ENCODE results near the gene MRPS30. TPM values are rescaled to one million over a fixed set of nuclear protein-coding genes. Genes with fewer than 3 reads are reported as not detected.

The MRPS30 gene
- total and polyA plus RNA-seq, 2 experiments from 2014 or later, result 86.1 to 156 TPM

DNA sequence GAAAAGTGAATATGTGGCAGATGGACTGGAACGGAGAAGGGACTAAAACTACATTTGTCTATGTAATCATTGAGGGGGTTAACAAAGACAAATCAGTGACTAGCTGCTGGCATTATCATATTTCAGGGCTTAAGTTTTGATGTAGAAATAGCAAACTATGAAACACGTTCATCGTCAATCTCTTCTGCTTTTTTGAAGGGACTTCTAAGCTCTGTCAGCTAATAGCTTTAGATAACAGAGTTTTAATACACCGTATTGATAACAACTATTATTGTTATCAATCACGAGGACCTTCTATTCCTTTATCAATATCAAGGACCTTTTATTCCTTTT, 38.9 kb upstream of the MRPS30 start:
- H4K20me1 ChIP-seq (replicated peaks; ENCODE audit: insufficient read depth), result no peaks in the 10 kb centered on the region
- DNase-seq (ENCODE audit: low spot score) (no peak), ATAC-seq (no peak)
- H3K27ac Mint-ChIP-seq, result no peak overlapping the region
- H3K4me1 ChIP-seq (ENCODE audit: insufficient read depth), result no peaks in the 10 kb centered on the region
- no peak overlapping the region for H3K4me2 ChIP-seq
- H3K27me3 ChIP-seq (ENCODE audit: insufficient read depth), result no peaks in the 10 kb centered on the region
- no peaks in the 10 kb centered on the region for H3K36me3 ChIP-seq (ENCODE audit: insufficient read depth)
- no peaks in the 10 kb centered on the region for H3K79me2 ChIP-seq (replicated peaks; ENCODE audit: insufficient read depth)
- H3K9me2 ChIP-seq (ENCODE audit: insufficient read depth), result no peaks in the 10 kb centered on the region
- H3K27ac ChIP-seq (ENCODE audit: low read depth), result no peak overlapping the region
- H3K4me3 ChIP-seq, result no peak overlapping the region
- H3K4me3 Mint-ChIP-seq, result no peak overlapping the region
- no peaks in the 10 kb centered on the region for H3K27me3 Mint-ChIP-seq (ENCODE audit: insufficient read depth, low read depth, poor library complexity)
- no peaks in the 10 kb centered on the region for H3K36me3 Mint-ChIP-seq (ENCODE audit: low read depth)
- H3K4me1 Mint-ChIP-seq, result no peaks in the 10 kb centered on the region
- TF ChIP-seq ZNF114 (CRISPR knock-in tag; IDR thresholded peaks at IDR 0.05) (no peak), NANOG (IDR thresholded peaks at IDR 0.05; ENCODE audit: borderline replicate concordance) (no peak), EZH2 (IDR thresholded peaks at IDR 0.05; ENCODE audit: low read depth, unreplicated experiment) (no peak), EZH2phosphoT487 (IDR thresholded peaks at IDR 0.05; ENCODE audit: unreplicated experiment) (no peak), POLR2AphosphoS5 (IDR thresholded peaks at IDR 0.05; ENCODE audit: low read depth) (no peak), JUNB (IDR thresholded peaks at IDR 0.05; ENCODE audit: unreplicated experiment) (no peak), CREB1 (CRISPR knock-in tag; IDR thresholded peaks at IDR 0.05; ENCODE audit: low read depth) (no peak), ZNF331 (CRISPR knock-in tag; IDR thresholded peaks at IDR 0.05; ENCODE audit: low read depth) (no peak), STAT1 (IDR thresholded peaks at IDR 0.05; ENCODE audit: unreplicated experiment) (no peak)
- TF ChIP-seq, protein P1, sequence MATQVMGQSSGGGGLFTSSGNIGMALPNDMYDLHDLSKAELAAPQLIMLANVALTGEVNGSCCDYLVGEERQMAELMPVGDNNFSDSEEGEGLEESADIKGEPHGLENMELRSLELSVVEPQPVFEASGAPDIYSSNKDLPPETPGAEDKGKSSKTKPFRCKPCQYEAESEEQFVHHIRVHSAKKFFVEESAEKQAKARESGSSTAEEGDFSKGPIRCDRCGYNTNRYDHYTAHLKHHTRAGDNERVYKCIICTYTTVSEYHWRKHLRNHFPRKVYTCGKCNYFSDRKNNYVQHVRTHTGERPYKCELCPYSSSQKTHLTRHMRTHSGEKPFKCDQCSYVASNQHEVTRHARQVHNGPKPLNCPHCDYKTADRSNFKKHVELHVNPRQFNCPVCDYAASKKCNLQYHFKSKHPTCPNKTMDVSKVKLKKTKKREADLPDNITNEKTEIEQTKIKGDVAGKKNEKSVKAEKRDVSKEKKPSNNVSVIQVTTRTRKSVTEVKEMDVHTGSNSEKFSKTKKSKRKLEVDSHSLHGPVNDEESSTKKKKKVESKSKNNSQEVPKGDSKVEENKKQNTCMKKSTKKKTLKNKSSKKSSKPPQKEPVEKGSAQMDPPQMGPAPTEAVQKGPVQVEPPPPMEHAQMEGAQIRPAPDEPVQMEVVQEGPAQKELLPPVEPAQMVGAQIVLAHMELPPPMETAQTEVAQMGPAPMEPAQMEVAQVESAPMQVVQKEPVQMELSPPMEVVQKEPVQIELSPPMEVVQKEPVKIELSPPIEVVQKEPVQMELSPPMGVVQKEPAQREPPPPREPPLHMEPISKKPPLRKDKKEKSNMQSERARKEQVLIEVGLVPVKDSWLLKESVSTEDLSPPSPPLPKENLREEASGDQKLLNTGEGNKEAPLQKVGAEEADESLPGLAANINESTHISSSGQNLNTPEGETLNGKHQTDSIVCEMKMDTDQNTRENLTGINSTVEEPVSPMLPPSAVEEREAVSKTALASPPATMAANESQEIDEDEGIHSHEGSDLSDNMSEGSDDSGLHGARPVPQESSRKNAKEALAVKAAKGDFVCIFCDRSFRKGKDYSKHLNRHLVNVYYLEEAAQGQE (IDR thresholded peaks at IDR 0.05; ENCODE audit: unreplicated experiment), result no peak
- TF ChIP-seq, protein P2, sequence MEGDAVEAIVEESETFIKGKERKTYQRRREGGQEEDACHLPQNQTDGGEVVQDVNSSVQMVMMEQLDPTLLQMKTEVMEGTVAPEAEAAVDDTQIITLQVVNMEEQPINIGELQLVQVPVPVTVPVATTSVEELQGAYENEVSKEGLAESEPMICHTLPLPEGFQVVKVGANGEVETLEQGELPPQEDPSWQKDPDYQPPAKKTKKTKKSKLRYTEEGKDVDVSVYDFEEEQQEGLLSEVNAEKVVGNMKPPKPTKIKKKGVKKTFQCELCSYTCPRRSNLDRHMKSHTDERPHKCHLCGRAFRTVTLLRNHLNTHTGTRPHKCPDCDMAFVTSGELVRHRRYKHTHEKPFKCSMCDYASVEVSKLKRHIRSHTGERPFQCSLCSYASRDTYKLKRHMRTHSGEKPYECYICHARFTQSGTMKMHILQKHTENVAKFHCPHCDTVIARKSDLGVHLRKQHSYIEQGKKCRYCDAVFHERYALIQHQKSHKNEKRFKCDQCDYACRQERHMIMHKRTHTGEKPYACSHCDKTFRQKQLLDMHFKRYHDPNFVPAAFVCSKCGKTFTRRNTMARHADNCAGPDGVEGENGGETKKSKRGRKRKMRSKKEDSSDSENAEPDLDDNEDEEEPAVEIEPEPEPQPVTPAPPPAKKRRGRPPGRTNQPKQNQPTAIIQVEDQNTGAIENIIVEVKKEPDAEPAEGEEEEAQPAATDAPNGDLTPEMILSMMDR (conservative IDR thresholded peaks at IDR 0.05; ENCODE audit: low read depth in 2 of 2), result no peak
- TF ChIP-seq, protein P3, sequence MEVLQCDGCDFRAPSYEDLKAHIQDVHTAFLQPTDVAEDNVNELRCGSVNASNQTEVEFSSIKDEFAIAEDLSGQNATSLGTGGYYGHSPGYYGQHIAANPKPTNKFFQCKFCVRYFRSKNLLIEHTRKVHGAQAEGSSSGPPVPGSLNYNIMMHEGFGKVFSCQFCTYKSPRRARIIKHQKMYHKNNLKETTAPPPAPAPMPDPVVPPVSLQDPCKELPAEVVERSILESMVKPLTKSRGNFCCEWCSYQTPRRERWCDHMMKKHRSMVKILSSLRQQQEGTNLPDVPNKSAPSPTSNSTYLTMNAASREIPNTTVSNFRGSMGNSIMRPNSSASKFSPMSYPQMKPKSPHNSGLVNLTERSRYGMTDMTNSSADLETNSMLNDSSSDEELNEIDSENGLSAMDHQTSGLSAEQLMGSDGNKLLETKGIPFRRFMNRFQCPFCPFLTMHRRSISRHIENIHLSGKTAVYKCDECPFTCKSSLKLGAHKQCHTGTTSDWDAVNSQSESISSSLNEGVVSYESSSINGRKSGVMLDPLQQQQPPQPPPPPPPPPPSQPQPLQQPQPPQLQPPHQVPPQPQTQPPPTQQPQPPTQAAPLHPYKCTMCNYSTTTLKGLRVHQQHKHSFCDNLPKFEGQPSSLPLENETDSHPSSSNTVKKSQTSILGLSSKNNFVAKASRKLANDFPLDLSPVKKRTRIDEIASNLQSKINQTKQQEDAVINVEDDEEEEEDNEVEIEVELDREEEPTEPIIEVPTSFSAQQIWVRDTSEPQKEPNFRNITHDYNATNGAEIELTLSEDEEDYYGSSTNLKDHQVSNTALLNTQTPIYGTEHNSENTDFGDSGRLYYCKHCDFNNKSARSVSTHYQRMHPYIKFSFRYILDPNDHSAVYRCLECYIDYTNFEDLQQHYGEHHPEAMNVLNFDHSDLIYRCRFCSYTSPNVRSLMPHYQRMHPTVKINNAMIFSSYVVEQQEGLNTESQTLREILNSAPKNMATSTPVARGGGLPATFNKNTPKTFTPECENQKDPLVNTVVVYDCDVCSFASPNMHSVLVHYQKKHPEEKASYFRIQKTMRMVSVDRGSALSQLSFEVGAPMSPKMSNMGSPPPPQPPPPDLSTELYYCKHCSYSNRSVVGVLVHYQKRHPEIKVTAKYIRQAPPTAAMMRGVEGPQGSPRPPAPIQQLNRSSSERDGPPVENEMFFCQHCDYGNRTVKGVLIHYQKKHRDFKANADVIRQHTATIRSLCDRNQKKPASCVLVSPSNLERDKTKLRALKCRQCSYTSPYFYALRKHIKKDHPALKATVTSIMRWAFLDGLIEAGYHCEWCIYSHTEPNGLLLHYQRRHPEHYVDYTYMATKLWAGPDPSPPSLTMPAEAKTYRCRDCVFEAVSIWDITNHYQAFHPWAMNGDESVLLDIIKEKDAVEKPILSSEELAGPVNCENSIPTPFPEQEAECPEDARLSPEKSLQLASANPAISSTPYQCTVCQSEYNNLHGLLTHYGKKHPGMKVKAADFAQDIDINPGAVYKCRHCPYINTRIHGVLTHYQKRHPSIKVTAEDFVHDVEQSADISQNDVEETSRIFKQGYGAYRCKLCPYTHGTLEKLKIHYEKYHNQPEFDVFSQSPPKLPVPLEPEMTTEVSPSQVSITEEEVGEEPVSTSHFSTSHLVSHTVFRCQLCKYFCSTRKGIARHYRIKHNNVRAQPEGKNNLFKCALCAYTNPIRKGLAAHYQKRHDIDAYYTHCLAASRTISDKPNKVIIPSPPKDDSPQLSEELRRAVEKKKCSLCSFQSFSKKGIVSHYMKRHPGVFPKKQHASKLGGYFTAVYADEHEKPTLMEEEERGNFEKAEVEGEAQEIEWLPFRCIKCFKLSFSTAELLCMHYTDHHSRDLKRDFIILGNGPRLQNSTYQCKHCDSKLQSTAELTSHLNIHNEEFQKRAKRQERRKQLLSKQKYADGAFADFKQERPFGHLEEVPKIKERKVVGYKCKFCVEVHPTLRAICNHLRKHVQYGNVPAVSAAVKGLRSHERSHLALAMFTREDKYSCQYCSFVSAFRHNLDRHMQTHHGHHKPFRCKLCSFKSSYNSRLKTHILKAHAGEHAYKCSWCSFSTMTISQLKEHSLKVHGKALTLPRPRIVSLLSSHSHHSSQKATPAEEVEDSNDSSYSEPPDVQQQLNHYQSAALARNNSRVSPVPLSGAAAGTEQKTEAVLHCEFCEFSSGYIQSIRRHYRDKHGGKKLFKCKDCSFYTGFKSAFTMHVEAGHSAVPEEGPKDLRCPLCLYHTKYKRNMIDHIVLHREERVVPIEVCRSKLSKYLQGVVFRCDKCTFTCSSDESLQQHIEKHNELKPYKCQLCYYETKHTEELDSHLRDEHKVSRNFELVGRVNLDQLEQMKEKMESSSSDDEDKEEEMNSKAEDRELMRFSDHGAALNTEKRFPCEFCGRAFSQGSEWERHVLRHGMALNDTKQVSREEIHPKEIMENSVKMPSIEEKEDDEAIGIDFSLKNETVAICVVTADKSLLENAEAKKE (CRISPR knock-in tag; IDR thresholded peaks at IDR 0.05), result no peak
- TF ChIP-seq, protein P4, sequence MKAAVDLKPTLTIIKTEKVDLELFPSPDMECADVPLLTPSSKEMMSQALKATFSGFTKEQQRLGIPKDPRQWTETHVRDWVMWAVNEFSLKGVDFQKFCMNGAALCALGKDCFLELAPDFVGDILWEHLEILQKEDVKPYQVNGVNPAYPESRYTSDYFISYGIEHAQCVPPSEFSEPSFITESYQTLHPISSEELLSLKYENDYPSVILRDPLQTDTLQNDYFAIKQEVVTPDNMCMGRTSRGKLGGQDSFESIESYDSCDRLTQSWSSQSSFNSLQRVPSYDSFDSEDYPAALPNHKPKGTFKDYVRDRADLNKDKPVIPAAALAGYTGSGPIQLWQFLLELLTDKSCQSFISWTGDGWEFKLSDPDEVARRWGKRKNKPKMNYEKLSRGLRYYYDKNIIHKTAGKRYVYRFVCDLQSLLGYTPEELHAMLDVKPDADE (IDR thresholded peaks at IDR 0.05), result no peak
- no peak overlapping the region for H2AFZ ChIP-seq
- H3K9me3 Mint-ChIP-seq, result no peaks in the 10 kb centered on the region
- no peaks in the 10 kb centered on the region for H3F3A ChIP-seq (replicated peaks; ENCODE audit: low read depth)
